GM18951 (cell line): ENCODE measurements around the gene PTPRN2.
"Not testable (repeated sequence)": the region's sequence is repeated elsewhere in the genome, so short reads cannot be mapped to it uniquely, and the experiment has no call there.

Source experiments
- POLR2A ChIP-seq: IDR thresholded peaks from 4 replicates; pipeline ENCODE4 v1.6.1; 2011; ENCODE audit warnings: mild to moderate bottlenecking; ENCODE audit not compliant: insufficient read length, insufficient read depth; ENCODE audit errors: extremely low read depth
- in situ Hi-C: fragments of 300-500 bp; cut with MboI; formaldehyde crosslinking; loops from one replicate; pipeline ENCODE4 v1.12.0; 2022; ENCODE audit warnings: low sequenced_read_pairs, mixed read lengths, inconsistent platforms; ENCODE audit not compliant: unreplicated experiment

Gene PTPRN2

GRCh38 chr7:158443688-158444483, 143.7 kb downstream of the PTPRN2 start:
- no peak for TF ChIP-seq POLR2A
- in situ Hi-C loops = no loop called here

DNA sequence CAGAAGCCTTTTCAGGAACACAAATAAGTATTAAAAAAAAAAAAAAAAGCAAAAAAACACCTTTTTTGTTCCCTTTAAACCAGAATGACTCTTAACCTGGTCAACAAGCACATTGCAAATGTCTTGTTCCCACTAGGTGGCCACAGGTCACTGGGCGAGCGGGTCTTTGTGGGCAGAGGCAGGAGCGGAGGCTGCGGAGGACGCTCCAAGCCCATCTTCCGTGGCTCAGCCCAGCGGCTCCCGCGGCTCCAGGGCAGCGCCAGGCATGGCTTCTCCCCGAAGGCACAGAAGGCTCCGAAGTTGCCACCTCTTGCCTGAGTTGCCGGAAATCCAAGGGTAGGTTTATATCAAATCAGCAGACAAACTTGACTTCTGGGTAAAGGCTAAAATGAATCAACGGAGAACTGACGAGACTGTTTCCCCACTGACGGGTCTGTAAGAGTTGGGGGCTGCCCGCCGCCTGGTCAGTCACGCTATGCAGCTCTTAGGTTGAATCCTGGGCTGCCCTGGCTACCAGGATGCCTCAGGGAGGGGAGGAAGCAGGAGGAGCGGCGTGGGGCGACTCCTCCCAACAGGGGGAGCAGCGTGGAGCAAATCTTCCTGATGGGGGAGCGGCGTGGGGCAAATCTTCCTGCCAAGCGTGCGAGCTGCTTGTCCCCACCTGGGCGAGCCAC, 144.5 kb downstream of the PTPRN2 start:
- no peak for TF ChIP-seq POLR2A
- in situ Hi-C loops = no loop called here

DNA sequence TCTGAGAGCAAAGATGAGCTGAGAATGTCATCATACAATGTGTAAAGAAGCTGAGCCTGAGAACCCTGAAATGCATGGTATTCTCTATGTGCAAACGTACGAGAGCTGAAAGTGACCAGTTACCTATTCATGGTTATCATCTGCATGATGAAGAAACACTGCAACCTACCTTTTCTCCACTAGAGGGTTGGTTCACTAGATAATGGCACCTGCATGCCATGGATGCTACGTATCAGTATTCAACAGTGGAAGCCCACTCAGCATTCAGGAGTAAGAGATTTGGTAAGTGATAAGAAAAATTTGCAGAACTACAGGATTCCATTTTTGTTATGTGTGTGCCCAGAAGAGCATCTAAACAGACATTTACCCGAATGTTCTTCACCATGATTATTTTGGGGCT, 145.4 kb downstream of the PTPRN2 start:
- in situ Hi-C loops = no loop called here
- no peak for TF ChIP-seq POLR2A

DNA sequence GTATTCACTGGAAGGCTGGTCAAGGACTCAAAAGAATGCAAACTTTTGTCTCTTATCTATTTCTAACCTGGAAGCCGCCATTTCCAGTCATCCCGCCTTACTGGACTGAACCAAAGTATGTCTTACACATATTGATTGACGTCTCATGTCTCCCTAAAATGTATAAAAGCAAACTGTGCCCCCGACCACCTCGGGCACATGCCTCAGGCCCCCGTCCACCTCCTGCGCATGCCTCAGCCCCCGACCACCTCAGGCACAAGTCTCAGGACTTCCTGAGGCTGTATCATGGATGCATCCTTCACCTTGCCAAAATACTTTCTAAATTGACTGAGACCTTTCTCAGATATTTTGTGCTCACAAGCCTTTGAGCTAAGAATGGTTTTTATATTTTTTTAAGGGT, 148.6 kb downstream of the PTPRN2 start:
- no peak for TF ChIP-seq POLR2A
- in situ Hi-C loops = no loop called here

GRCh38 chr7:158432369-158433341, 155.0 kb downstream of the PTPRN2 start:
- in situ Hi-C loops = no loop called here
- no peak for TF ChIP-seq POLR2A

- TF ChIP-seq POLR2A = no peak
Observed at GRCh38 chr7:158431941-158432347, 155.7 kb downstream of the PTPRN2 start.

GRCh38 chr7:158431055-158431940, 156.3 kb downstream of the PTPRN2 start:
- in situ Hi-C loops = no loop called here
- no peak for TF ChIP-seq POLR2A

More at GRCh38 chr7:158431941-158432347, 155.7 kb downstream of the PTPRN2 start:
- in situ Hi-C loops = no loop called here

DNA sequence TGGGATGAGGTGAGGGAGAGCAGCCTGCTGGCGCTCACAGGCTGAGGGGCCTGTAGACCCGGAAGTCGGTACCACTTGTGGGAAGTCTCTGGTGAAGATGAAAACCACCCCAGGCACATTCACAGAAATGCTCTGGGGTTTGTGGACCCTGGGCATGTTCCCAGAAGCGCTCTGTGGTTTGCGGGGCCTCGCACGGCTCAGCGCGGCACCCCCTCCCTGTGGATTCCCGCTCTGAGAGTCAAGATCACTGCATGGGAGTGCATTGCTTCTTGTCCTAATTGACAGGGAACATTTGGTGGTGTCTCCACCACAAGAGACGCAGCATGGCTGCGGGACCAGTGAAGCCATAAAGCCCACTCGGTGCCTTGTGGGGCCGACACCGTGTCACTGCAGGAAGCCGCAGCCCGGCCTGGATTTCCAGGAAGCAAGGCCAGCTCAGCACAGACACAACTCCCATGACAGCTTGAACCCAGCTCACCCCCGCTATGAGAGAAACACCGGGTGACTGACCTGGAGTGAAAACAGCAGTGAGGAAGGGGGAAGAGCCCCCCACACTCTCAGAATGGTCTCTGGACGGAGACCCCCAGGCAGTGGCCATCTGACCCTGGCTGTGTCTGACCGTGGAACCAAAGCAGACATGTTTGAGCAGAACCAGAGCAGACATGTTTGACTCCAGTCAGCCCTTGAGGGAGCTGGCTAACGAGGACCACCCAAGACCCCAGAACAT, 157.2 kb downstream of the PTPRN2 start:
- in situ Hi-C loops = no loop called here
- TF ChIP-seq POLR2A = no peak

DNA sequence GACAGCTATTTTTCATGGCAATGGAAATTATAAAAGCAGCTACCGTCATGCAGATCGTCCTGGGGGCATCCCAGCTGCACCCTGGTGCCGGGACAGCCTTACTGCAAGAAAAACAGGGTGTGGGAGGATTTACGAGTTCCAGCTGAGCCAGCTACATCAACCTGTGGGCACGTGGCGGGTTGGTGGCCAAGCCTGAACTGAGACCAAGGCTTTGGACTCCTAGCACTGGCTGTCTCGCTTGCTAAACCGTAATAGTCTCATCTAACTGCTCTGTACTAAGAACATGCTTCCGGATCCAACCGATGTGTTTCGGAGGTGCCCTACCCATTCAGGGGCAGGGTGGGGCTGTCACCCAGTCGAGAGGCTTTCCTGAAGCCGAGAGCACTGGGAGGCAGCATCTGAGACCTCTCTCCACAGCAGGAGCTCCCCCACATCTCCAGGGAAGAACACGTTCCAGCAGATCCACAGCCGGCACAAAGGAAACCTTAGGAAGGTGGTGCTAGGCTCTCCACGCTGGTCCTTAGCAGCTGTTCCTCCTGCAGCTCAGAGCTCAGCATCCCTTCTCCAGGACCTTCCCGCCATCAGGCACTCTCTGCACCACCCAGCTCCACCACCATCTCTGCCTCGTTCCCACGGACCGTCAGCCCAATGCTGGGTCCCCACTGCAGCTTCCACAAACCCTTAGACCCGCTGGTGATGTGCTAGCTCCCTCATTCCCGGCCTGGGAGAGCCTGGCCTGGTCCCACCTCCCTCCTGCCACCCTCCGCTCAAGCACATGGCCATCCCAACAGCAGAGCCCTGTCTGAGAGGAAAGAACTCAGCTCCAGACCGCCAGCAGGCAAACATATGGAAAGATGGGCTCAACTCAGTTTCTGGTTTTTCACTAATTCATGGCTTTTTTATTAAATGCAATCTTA, 158.5 kb downstream of the PTPRN2 start:
- in situ Hi-C loops = no loop called here
- TF ChIP-seq POLR2A = no peak

GRCh38 chr7:158428131-158428836, 159.3 kb downstream of the PTPRN2 start:
- in situ Hi-C loops = no loop called here
- TF ChIP-seq POLR2A = no peak

GRCh38 chr7:158425676-158426075, 161.9 kb downstream of the PTPRN2 start:
- in situ Hi-C loops = not testable (repeated sequence)
